ENCODE data around the gene HDAC4. TPM values are rescaled to one million over a fixed set of nuclear protein-coding genes. Genes with fewer than 3 reads are reported as not detected.

The HDAC4 gene
- total RNA-seq, 1 experiment from 2014 or later: 40.1 TPM

DNA sequence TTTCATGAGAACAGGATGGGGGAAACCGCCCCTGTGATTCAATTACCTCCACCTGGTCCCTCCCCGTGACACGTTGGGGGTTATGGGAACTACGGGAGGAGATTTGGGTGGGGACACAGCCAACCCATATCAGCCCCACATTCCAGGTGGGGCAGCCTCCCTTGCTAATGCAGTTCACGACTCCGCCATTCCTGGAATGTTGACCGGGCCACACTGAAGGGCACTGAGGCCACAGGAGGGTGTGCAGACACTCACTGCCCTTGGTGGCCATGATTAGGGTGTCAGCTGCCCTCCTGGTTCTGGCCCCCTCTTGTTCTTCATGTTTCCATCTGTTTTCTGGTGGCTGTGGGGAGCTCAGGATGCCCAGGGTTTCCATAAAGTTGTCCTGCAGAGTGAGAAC, 376.6 kb downstream of the HDAC4 start:
- H3K36me3 ChIP-seq (ENCODE audit: control insufficient read depth, insufficient read depth, low read length): no peaks in the 10 kb centered on the region
- intact Hi-C loops (cut with micrococcal nuclease; ENCODE audit: unreplicated experiment): no loop called here
- no peak for TF ChIP-seq TCF7L2 (IDR thresholded peaks at IDR 0.05; ENCODE audit: low read depth, low read length)
- TF ChIP-seq CTCF (IDR thresholded peaks at IDR 0.05): no peak
- TF ChIP-seq SIN3A (IDR thresholded peaks at IDR 0.05; ENCODE audit: borderline replicate concordance, insufficient read depth, low read depth, low read length): no peak
- TF ChIP-seq POLR2AphosphoS5 (IDR thresholded peaks at IDR 0.05; ENCODE audit: low read depth, low read length): no peak
- no peak for TF ChIP-seq REST (IDR thresholded peaks at IDR 0.05; ENCODE audit: insufficient read depth in 1 of 2, low read depth in 2 of 2, low read length in 1 of 2)
- H3K27ac ChIP-seq (ENCODE audit: low read length): no peak overlapping the region
- H3K4me3 ChIP-seq (ENCODE audit: low read depth in 2 of 2, low read length in 2 of 2): no peak overlapping the region
- H3K9me3 ChIP-seq (ENCODE audit: control insufficient read depth, insufficient read depth, low read depth, low read length): no peaks in the 10 kb centered on the region
- ATAC-seq: no peak
- BruUV-seq (replicated peaks): no TSS peak
- no peaks in the 10 kb centered on the region for H3K4me1 ChIP-seq (ENCODE audit: control insufficient read depth, insufficient read depth, low read length)
- POLR2A ChIA-PET: no interaction called here
- DNase-seq (ENCODE audit: low read depth, low spot score): no peak
- in situ Hi-C loops (cut with HindIII; ENCODE audit: low pct_unique_long_range_greater_than_20kb, low sequenced_read_pairs): no loop called here
- no peaks in the 10 kb centered on the region; the same call in 1 of the 2 replicates for H3K27me3 ChIP-seq (ENCODE audit: control insufficient read depth, insufficient read depth, low read length)
- CTCF ChIA-PET: no interaction called here

- H3K4me3 ChIP-seq (ENCODE audit: low read depth in 2 of 2, low read length in 2 of 2): no peak overlapping the region
- ChIA-PET CTCF (no interaction called here), POLR2A (no interaction called here)
- no peaks in the 10 kb centered on the region for H3K9me3 ChIP-seq (ENCODE audit: control insufficient read depth, insufficient read depth, low read depth, low read length)
- BruUV-seq (replicated peaks): no TSS peak
- H3K27ac ChIP-seq (ENCODE audit: low read length): no peak overlapping the region
- no peak for ATAC-seq
- no peaks in the 10 kb centered on the region for H3K36me3 ChIP-seq (ENCODE audit: control insufficient read depth, insufficient read depth, low read length)
- H3K4me1 ChIP-seq (ENCODE audit: control insufficient read depth, insufficient read depth, low read length): no peaks in the 10 kb centered on the region
- no peak for DNase-seq (ENCODE audit: low read depth, low spot score)
- no peak for TF ChIP-seq POLR2AphosphoS5 (IDR thresholded peaks at IDR 0.05; ENCODE audit: low read depth, low read length)
- no peak for TF ChIP-seq CTCF (IDR thresholded peaks at IDR 0.05)
- no peak for TF ChIP-seq TCF7L2 (IDR thresholded peaks at IDR 0.05; ENCODE audit: low read depth, low read length)
- TF ChIP-seq REST (IDR thresholded peaks at IDR 0.05; ENCODE audit: insufficient read depth in 1 of 2, low read depth in 2 of 2, low read length in 1 of 2): no peak
- no peak for TF ChIP-seq SIN3A (IDR thresholded peaks at IDR 0.05; ENCODE audit: borderline replicate concordance, insufficient read depth, low read depth, low read length)
- no peaks in the 10 kb centered on the region; the same call in 1 of the 2 replicates for H3K27me3 ChIP-seq (ENCODE audit: control insufficient read depth, insufficient read depth, low read length)
- in situ Hi-C loops (cut with HindIII; ENCODE audit: low pct_unique_long_range_greater_than_20kb, low sequenced_read_pairs) (no loop called here), intact Hi-C loops (cut with micrococcal nuclease; ENCODE audit: unreplicated experiment) (no loop called here)
These were observed 378.2 kb downstream of the HDAC4 start for GRCh38 chr2:239022437-239023260.
